Activated naive CD8-positive, alpha-beta T cell treated with anti-CD3 and anti-CD28 coated beads, Interleukin-2, amount 50 U/mL, for 24 hours (primary cell): ENCODE results near the gene ASCL2.

Experiments
- ATAC-seq: fragments of 150-1000 bp; cut with Tn5 transposase; one replicate; pipeline ENCODE4 v1.10.0; 2021
- DNase-seq: peaks from one replicate; pipeline ENCODE4 v3.0.0; 2021
- H3K27ac Mint-ChIP-seq: one replicate; pipeline ENCODE4 v1.8.0; 2021; ENCODE audit warnings: mild to moderate bottlenecking, mixed read lengths
- H3K27me3 Mint-ChIP-seq: one replicate; pipeline ENCODE4 v1.8.0; 2021; ENCODE audit warnings: mixed read lengths
- H3K36me3 Mint-ChIP-seq: one replicate; pipeline ENCODE4 v1.8.0; 2021; ENCODE audit warnings: low read depth, mixed read lengths
- H3K4me1 Mint-ChIP-seq: one replicate; pipeline ENCODE4 v1.8.0; 2021; ENCODE audit warnings: mixed read lengths
- H3K4me3 Mint-ChIP-seq: one replicate; pipeline ENCODE4 v1.8.0; 2021; ENCODE audit warnings: mild to moderate bottlenecking, moderate library complexity, mixed read lengths
- H3K9me3 Mint-ChIP-seq: one replicate; pipeline ENCODE4 v1.8.0; 2021; ENCODE audit warnings: mixed read lengths

ASCL2 gene

DNA sequence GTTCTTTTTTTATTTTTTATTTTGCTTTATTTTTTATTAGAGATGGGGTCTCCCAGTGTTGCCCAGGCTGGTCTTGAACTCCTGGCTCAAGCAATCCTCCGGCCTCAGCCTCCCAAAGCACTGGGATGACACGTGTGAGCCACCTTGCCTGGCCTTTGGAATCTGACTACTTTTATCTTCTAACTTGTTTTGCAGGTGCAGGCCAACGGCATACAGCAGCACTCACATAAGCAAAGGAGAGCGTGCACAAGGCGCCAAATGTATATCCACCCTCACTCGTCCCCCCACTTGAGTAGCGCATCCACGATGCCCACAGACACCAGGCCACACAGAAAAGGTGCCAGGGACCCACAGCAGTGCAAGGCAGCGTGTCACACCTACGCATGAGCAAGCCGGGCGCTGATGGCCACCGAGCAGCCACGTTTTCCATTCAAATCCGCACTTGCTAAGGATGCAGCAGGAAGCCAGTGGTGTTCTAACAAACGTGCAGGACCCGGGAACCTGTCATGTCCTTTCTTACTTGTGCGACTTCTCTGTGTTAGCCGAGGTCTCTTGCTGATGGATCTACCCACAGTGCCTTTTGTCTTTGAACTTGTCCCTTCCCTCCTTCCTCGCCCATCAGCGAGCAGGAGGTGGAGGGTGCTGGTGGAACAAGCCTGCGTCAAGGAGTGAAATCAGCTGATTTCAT lies 5.9 kb downstream of the ASCL2 start:
- Mint-ChIP-seq H3K36me3 (no peaks in the 10 kb centered on the region), H3K4me3 (no peak overlapping the region), H3K9me3 (no peaks in the 10 kb centered on the region), H3K27ac (no peak overlapping the region), H3K27me3 (peaks cover 4% of the 10 kb centered on the region), H3K4me1 (peaks cover 33% of the 10 kb centered on the region)
- no peak for DNase-seq
- no peak for ATAC-seq

DNA sequence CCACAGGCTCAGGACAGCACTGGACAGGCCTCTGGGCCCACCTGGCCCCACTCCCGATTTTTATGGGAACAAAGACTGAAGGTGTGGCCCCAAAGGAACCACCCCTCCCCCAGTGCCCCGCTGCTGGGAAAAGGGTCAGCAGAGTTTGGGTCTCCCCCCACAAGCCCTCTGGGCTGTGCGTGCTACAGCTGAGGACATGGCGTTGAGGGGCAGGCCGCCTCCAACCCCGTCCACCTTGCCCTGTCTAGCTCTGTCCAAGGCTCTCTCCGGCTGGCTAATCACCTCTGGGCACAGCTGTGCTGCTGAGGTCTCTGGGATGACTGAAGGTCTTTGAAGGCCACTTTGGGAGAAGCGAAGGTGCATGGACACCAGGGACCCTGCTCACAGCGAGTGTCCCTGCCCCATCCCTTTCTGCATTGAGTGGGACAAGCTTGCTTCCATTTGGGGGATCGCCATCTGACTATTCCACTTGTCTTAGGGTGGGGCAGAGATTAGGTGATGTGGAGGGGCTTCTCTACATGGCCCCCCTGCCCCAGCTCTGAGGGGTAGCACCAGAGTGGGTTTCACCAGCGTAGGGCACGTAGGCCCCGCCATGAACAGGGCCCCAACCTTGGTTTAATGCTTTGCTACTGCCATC lies 6.5 kb downstream of the ASCL2 start:
- no peak overlapping the region for H3K27ac Mint-ChIP-seq

DNA sequence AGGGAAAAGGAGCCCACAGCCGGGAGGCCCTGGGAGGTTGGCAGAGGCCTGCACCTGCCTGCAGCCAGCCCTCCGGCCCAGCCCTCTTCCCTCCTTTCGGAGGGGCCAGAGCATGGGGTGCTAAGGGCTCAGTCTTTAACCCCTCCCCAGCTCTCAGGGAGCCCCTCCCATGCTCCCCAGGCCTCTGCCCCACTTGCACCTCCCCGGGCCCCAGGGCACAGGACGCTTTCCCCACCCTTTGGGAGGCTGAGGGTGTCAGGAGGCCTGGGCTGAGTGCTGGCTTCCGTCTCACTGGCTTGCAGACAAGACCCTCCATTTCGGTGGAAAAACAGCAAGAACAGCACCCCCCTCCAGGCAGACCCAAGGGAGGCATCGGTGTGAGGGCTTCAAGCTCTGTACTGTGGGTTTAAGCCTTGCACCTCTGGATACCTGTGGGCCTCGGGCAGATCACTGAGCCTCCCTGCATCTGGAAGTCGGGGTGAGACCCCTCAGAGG lies 7.3 kb downstream of the ASCL2 start:
- Mint-ChIP-seq H3K27ac (no peak overlapping the region), H3K27me3 (no peaks in the 10 kb centered on the region), H3K9me3 (no peaks in the 10 kb centered on the region), H3K4me3 (no peak overlapping the region), H3K4me1 (peaks cover 26% of the 10 kb centered on the region), H3K36me3 (no peaks in the 10 kb centered on the region)
- no peak for ATAC-seq
- no peak for DNase-seq

More for the DNA sequence above, 6.5 kb downstream of the ASCL2 start:
- H3K36me3 Mint-ChIP-seq = no peaks in the 10 kb centered on the region
- H3K4me3 Mint-ChIP-seq = no peak overlapping the region
- no peak for DNase-seq
- no peaks in the 10 kb centered on the region for H3K27me3 Mint-ChIP-seq
- no peaks in the 10 kb centered on the region for H3K9me3 Mint-ChIP-seq
- H3K4me1 Mint-ChIP-seq = peaks cover 31% of the 10 kb centered on the region
- no peak for ATAC-seq

DNA sequence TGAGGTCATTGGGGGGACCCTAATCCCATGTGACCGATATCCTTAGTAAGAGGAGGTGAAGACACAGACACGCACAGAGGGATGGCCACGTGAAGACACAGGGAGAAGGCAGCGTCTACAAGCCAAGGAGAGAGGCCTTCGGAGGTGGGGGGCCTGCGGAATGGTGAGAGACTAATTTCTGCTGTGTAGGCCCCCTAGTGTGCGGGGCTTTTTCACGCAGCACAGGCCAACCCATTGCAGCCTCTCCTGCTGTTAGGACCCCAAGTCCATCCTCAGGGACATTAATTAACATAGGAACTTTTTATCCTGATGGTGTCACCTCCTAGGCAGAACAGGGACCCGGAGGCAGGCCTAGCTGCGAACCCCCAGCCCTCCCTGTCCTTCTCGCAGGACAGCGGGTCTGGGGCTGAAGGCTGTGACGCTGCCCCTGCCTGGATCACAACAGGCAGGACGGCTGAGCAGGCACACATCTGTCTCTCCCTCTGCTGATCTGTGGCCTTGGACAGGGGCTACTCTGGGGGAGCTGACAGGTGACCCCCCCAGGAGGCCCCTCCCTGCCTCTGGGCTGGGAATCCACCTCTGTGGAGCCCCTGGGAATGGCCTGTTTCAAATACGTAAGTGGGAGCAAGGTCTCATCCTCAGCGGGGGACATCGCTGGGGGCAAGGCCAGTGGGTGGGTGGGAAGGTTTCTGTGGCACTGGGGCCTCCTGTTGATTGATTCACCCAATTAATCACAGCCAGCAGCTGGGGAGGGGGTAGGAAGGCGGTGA lies 7.9 kb downstream of the ASCL2 start:
- H3K4me3 Mint-ChIP-seq = no peak overlapping the region
- DNase-seq (no peak), ATAC-seq (no peak)
- no peaks in the 10 kb centered on the region for H3K27me3 Mint-ChIP-seq
- peaks cover 20% of the 10 kb centered on the region for H3K4me1 Mint-ChIP-seq
- H3K9me3 Mint-ChIP-seq = no peaks in the 10 kb centered on the region
- H3K36me3 Mint-ChIP-seq = no peaks in the 10 kb centered on the region
- no peak overlapping the region for H3K27ac Mint-ChIP-seq

DNA sequence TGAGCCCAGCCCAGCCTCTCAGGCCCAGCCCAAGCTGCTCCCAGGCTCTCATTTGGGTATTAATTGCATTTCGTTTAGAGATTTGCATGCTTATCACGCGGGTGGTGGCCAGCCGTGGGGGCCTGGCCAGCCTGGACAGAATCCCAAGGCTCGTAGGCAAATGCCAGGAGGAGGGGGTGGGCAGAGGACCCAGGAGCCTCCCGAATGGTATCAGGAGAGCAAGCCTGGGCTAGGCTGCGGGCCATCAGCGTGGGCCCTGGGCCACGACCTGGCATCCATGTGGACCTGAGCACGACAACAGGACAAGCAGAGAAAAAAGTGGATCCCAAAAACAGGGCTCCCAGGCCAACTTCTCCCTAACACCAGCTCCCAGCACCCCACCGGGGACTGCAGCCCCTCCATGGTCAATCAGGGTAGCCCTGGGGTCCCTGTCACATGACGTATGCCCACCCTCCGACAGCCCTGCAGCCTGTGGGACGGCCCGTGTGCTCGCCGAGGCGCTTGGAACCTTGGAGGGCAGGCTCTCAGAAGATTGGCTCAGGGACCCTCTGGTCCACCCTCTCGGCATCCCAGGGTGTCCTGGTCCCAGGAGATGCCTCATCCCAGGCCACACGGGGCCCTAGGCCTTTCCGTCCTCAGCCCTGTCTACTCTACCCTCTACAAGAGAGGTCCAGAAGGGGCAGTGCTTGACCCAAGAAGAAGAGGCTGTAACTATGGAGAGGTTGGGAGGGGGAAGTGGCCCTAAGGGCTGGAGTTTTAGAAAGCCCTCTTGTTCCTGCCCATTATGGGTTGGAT lies 8.8 kb downstream of the ASCL2 start:
- no peak for ATAC-seq
- H3K36me3 Mint-ChIP-seq = no peaks in the 10 kb centered on the region
- H3K27ac Mint-ChIP-seq = no peak overlapping the region
- DNase-seq = no peak
- H3K4me3 Mint-ChIP-seq = no peak overlapping the region
- H3K9me3 Mint-ChIP-seq = no peaks in the 10 kb centered on the region
- H3K4me1 Mint-ChIP-seq = peaks cover 14% of the 10 kb centered on the region
- H3K27me3 Mint-ChIP-seq = no peaks in the 10 kb centered on the region

DNA sequence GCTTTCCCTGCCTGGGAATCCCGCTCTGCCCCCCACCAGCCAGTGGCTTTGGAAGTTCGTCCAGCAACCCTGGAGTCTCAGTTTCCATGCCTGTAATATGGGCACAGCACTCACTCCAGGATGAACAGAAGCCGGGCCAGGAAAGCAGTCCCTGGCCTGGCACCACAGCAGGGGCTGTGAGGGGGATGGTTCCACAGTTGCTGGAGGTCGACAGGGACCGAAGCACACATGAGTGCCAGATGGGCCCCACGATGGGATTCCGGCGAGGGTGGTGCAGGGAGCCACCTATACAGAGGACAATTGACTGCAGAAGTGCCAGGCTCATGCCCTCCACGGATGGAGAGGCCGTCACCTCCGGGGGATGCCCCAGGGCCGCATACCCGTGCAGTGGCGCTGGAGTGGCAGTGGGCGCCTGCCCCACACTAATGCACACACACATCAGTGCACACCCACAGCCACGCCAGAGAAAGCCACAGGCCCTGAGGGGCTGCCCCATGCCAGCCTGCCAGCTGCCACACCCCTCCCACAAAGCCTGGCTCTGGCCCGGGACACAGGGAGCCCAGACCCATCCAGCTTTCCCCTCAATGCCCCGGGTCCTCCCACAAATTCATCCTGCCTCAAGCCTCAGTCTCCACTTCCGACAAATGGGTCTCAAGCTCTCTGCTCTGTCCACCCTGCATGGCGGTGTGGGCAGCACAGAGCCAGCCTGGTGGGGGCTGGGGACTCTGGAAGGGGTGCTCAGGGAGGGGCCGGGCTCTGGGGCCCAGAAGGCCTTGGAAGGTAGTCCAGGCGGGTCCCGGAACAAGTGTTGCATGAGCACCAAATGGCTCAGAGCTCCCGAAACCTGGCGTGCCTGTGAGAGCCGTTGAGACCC lies 9.7 kb downstream of the ASCL2 start:
- no peak for DNase-seq
- no peaks in the 10 kb centered on the region for H3K36me3 Mint-ChIP-seq
- no peak overlapping the region for H3K4me3 Mint-ChIP-seq
- H3K27me3 Mint-ChIP-seq = no peaks in the 10 kb centered on the region
- peaks cover 5% of the 10 kb centered on the region for H3K4me1 Mint-ChIP-seq
- no peak overlapping the region for H3K27ac Mint-ChIP-seq
- ATAC-seq = no peak
- H3K9me3 Mint-ChIP-seq = no peaks in the 10 kb centered on the region

DNA sequence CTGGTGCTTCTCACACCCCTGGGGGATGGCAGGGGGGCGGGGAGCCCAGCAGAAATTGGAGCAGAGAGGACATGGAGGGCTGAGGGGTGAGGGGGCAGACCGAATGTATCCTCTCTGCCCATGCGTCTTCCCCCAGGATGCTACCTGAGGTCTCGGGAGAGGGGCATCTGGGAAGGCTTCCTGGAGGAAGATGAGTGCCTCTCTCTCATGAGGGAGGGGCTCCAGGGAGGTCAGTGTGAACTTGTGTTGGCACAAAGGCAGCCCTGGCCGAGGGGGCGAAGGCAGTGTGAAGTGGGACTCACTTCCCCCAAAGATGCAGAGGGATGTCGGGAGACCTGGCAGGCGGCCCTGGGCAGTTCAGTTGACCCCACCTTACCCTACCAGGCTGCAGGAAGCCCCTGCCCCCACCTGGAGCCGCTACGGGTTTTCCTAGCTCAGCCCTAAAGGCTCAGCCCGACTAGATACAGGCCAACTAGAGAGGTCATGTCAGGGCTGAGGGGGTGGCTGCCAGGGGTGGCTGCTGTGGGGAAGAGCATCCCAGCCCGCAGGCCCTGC lies 10.4 kb downstream of the ASCL2 start:
- Mint-ChIP-seq H3K9me3 (no peaks in the 10 kb centered on the region), H3K27me3 (no peaks in the 10 kb centered on the region), H3K4me1 (no peaks in the 10 kb centered on the region), H3K36me3 (no peaks in the 10 kb centered on the region), H3K4me3 (no peak overlapping the region), H3K27ac (no peak overlapping the region)
- DNase-seq (no peak), ATAC-seq (no peak)

DNA sequence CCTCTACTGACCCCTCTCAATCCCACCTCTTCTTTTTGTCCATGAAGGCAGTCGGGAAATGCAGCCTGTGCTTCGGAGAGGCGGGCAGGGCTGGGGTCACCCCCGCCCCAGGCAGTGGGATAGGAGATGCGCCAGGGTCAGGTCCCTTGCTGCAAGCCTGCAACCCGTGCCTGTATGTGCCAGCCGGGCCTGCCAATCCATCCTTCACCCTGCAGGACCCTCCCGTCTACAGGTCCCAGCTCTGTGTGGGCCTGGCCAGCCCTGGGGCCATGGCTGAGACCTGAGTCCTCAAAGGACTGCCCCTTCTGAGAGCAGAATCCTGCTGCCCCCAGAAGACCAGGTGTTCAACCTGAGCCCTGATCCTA lies 10.9 kb downstream of the ASCL2 start:
- Mint-ChIP-seq H3K9me3 (no peaks in the 10 kb centered on the region), H3K4me3 (no peak overlapping the region), H3K4me1 (no peaks in the 10 kb centered on the region), H3K27me3 (no peaks in the 10 kb centered on the region), H3K36me3 (no peaks in the 10 kb centered on the region), H3K27ac (no peak overlapping the region)
- DNase-seq (no peak), ATAC-seq (no peak)

DNA sequence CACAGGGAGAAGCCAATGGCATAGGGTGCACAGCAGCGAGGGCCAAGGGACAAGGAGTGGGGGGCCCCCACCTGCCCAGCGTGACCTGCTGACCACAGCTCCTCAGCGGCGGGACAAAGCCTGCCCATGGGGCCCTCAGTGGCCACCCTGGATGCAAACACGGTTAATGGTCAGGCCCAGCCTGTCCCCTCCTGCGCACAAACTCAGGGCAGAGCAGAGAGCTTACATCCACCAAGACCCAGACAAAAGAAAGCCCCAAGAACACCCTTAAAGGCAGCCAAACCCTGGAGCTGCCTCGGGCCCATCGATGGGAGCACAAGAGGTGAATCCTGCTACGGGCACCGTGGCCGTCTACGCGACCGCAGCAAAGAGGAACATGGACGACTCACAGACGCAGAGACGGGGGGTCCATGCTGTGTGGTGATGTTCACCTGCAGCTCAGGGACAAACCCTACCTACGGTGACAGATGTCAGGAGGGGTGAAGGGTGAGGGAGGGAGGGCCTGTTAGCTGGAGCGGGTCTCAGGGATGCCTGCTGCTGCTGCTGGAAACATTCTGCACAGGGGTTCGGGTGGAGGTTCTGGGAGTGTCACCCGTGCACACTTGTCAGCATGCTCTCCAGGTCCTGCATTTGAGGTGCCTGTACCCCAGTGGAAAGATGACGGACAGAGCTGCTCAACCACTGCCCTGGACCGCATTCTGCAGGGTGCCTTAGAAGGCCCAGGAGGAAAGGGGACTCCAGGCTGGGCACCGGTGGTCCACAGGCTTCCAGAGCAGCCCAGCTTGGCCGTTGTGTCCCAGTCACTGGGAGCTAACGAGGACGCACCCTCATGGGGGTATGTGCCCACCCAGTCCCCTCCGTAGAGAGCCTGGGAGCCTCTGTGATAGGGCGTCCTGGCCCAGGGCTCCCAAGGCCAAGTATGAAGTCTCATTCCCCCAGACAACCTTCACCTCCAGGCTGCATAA lies 11.6 kb downstream of the ASCL2 start:
- DNase-seq = no peak
- no peak overlapping the region for H3K4me3 Mint-ChIP-seq

DNA sequence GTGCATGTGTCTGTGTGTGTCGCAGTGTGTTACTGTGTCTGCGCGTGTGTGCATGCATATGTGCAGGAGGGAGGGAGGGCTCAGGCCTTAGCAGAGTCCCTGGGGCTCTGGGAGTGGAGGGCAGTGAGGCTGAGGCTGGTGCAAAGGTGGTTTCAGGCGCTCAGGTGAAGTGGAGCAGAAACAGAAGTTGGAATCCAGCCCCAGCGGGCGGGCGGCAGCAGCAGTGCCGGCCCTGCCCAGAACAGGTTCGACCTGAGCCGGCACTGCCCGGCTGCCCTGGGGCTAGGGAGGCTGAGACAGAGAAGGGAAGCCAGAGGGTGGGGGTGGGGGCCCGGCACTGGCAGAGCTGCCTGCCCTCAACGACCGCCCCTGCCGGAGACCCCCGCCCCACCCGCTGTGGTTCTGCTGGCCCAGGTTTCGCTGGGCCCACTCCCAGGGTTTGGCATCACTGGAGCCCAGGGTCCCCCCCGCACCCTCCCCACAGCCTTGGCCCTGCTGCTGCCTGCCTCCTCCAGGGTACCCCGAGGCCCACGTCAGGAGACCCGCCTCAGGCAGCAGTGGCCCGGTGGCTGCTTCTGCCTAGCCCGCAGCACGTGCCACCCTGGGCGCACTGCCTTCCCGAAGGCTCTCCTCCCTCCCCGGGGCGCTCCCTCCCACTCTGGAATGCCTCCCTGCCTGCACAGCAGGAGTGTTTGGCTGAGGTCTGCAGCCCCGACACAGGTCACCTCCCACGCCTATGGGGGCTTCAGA lies 13.3 kb downstream of the ASCL2 start:
- H3K4me3 Mint-ChIP-seq = no peak overlapping the region
- no peak overlapping the region for H3K27ac Mint-ChIP-seq
- no peaks in the 10 kb centered on the region for H3K27me3 Mint-ChIP-seq
- H3K36me3 Mint-ChIP-seq = no peaks in the 10 kb centered on the region
- DNase-seq = no peak
- no peaks in the 10 kb centered on the region for H3K9me3 Mint-ChIP-seq
- ATAC-seq = no peak
- no peaks in the 10 kb centered on the region for H3K4me1 Mint-ChIP-seq

More for the DNA sequence above, 11.6 kb downstream of the ASCL2 start:
- no peak overlapping the region for H3K27ac Mint-ChIP-seq
- H3K9me3 Mint-ChIP-seq = no peaks in the 10 kb centered on the region
- ATAC-seq = peak; percentile 26
- H3K4me1 Mint-ChIP-seq = no peaks in the 10 kb centered on the region
- H3K27me3 Mint-ChIP-seq = no peaks in the 10 kb centered on the region
- H3K36me3 Mint-ChIP-seq = no peaks in the 10 kb centered on the region

DNA sequence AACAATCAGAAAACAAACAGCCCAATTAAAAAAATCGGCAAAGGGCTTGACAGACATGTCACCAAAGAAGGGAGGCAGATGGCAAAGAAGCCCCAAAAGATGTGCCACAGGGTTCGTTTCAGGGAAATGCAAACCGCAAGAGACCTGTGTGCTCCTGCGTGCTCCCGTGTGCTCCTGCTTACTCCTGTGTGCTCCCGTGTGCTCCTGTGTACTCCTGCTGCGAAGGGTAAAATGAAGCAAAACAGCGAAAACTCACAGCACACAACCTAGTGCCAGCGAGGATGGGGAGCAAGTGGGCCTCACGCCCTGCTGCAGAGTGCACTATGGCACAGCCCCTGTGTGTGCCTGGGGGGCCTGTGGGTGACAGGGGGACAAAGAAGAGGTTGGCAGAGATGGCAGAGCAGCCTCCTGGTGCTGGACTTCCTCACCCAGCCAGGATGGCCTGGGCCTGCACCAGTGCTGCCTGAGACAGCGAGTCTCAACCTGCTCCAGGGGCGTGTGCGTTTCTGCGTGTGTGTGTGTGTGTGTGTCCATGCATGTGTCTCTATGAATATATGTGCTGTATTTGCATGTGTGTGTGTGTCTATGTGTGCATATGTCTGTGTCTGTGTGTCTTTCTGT lies 14.0 kb downstream of the ASCL2 start:
- no peaks in the 10 kb centered on the region for H3K9me3 Mint-ChIP-seq
- no peaks in the 10 kb centered on the region for H3K36me3 Mint-ChIP-seq
- ATAC-seq (no peak), DNase-seq (no peak)
- no peak overlapping the region for H3K4me3 Mint-ChIP-seq
- H3K27me3 Mint-ChIP-seq = no peaks in the 10 kb centered on the region
- no peak overlapping the region for H3K27ac Mint-ChIP-seq
- H3K4me1 Mint-ChIP-seq = no peaks in the 10 kb centered on the region

DNA sequence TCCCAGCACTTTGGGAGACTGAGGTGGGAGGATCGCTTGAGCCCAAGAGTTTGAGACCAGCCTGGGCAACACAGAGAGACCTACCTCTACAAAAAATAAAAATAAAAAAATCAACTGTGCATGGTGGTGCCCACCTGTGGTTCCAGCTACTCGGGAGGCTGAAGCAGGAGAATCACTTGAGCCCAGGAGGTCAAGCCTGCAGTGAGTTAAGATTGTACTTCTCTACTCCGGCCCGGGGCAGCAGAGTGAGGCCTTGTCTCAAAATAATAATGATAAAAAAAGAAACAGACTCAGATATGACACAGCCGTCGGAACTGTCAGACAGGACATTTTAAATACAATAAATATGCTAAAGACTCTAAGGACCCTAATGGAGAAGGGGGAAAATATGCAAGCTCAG lies 18.4 kb downstream of the ASCL2 start:
- Mint-ChIP-seq H3K4me1 (no peaks in the 10 kb centered on the region), H3K4me3 (no peak overlapping the region), H3K36me3 (no peaks in the 10 kb centered on the region), H3K27ac (no peak overlapping the region), H3K27me3 (no peaks in the 10 kb centered on the region), H3K9me3 (no peaks in the 10 kb centered on the region)
- DNase-seq (no peak), ATAC-seq (no peak)
